Measurements from ENCODE around the gene AKR7A2.
"Not testable (repeated sequence)": the region's sequence is repeated elsewhere in the genome, so short reads cannot be mapped to it uniquely, and the experiment has no call there.

Gene AKR7A2

GRCh38 chr1:19324665-19324990 is 12.7 kb upstream of the AKR7A2 start:
- no peak for ATAC-seq

- no peak for ATAC-seq
Measured at GRCh38 chr1:19323987-19324664, 12.2 kb upstream of the AKR7A2 start.

GRCh38 chr1:19322481-19322880 is 10.5 kb upstream of the AKR7A2 start:
- ATAC-seq, result no peak

GRCh38 chr1:19321071-19321470 is 9.1 kb upstream of the AKR7A2 start:
- ATAC-seq, result no peak

- ATAC-seq, result no peak
Measured at GRCh38 chr1:19319196-19319595, 7.3 kb upstream of the AKR7A2 start.

- ATAC-seq, result no peak
Measured at GRCh38 chr1:19317126-19317910, 5.4 kb upstream of the AKR7A2 start.

GRCh38 chr1:19315378-19316198 is 3.6 kb upstream of the AKR7A2 start:
- ATAC-seq, result no peak

GRCh38 chr1:19313961-19314882 is 2.3 kb upstream of the AKR7A2 start:
- no peak for ATAC-seq

- no peak for ATAC-seq
Measured at GRCh38 chr1:19313636-19313959, 1.7 kb upstream of the AKR7A2 start.

GRCh38 chr1:19312782-19313635 is 1.1 kb upstream of the AKR7A2 start:
- no peak for ATAC-seq

- peak; percentile 10 to 26 for ATAC-seq
Measured at GRCh38 chr1:19311503-19311930, 427 bp downstream of the AKR7A2 start.

GRCh38 chr1:19310720-19311502 is 1.0 kb downstream of the AKR7A2 start:
- no peak for ATAC-seq

- ATAC-seq, result no peak
Measured at GRCh38 chr1:19310061-19310460, 1.9 kb downstream of the AKR7A2 start.

GRCh38 chr1:19309123-19309813 is 2.7 kb downstream of the AKR7A2 start:
- no peak for ATAC-seq

- no peak for ATAC-seq
Measured at GRCh38 chr1:19308509-19308907, 3.4 kb downstream of the AKR7A2 start.

- no peak for ATAC-seq
Measured at GRCh38 chr1:19307794-19308508, 4.0 kb downstream of the AKR7A2 start.

- no peak for ATAC-seq
Measured at GRCh38 chr1:19306941-19307340, 5.0 kb downstream of the AKR7A2 start.

- no peak for ATAC-seq
Measured at GRCh38 chr1:19305880-19306279, 6.1 kb downstream of the AKR7A2 start.

GRCh38 chr1:19304081-19304480 is 7.9 kb downstream of the AKR7A2 start:
- ATAC-seq, result not testable (repeated sequence)

Data from activated CD4-positive, CD25-positive, alpha-beta regulatory T cell treated with anti-CD3 and anti-CD28 coated beads, Interleukin-2, amount 50 U/mL, for 24 hours (primary cell).